Fibroblast of villous mesenchyme (primary cell): Measurements from ENCODE around the gene PTPN22. TPM values are rescaled to one million over a fixed set of nuclear protein-coding genes. Genes with fewer than 3 reads are reported as not detected.

Source experiments
- DNase-seq: peaks from one replicate; pipeline ENCODE4 v3.0.0-alpha.2; 2010; ENCODE audit warnings: low read depth
- H3K4me3 ChIP-seq: 2 replicates; pipeline ENCODE4 v1.5.1; 2011; ENCODE audit warnings: low read depth, mild to moderate bottlenecking, low read length
- total RNA-seq: library from RNA; depleted of rRNA; stranded (reverse); fragments of >200 nt; gene quantifications from 2 replicates; pipeline ENCODE4 v1.2.3, GENCODE V29; 2012
- TF ChIP-seq, protein P1 (sequence below): IDR thresholded peaks from 2 replicates; pipeline ENCODE4 v1.5.1; 2012; ENCODE audit warnings: low read depth, mild to moderate bottlenecking, low read length; ENCODE audit not compliant: insufficient read depth

PTPN22 gene
- total RNA-seq, 1 donor = 0.86 TPM

DNA sequence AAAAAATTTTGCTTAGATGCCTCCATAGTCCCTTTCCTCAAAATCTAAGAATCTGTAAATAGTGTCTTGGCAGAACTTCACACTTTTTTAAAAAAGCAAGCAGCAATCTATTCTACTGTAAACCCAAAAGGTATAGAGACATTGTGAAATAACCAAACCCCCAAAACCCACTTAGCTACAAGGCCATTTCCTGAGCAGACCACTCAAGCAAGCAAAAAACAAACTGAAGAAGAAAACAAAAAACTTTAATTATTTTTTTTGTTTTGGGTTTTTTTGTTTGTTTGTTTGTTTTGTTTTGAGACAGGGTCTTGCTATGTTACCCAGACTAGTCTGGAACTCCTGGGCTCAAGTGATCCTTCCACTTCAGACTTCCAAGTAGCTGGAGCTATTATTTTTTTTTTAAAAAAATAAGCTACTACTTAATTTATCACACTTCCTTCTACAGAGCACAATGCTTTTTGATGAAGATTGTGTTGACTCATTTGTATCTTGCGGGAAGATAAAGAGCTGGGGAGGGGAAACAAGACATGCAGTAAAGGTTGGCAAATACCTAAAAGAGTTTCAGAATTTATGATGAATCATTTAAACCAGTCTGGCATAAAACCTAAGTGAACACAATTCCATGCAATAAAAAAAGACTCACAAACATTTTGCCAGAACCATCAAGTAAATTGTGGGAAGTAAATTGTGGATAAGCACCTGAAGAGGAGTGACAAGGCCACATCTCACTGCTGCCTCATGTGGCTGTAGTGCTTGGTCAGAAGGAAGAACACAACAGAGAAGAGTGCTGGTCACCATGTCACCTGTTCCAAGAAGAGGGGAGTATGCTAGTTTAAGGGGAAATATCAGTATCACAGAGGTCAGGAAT, 2.7 kb upstream of the PTPN22 start:
- no peak overlapping the region for H3K4me3 ChIP-seq
- TF ChIP-seq, protein P1, sequence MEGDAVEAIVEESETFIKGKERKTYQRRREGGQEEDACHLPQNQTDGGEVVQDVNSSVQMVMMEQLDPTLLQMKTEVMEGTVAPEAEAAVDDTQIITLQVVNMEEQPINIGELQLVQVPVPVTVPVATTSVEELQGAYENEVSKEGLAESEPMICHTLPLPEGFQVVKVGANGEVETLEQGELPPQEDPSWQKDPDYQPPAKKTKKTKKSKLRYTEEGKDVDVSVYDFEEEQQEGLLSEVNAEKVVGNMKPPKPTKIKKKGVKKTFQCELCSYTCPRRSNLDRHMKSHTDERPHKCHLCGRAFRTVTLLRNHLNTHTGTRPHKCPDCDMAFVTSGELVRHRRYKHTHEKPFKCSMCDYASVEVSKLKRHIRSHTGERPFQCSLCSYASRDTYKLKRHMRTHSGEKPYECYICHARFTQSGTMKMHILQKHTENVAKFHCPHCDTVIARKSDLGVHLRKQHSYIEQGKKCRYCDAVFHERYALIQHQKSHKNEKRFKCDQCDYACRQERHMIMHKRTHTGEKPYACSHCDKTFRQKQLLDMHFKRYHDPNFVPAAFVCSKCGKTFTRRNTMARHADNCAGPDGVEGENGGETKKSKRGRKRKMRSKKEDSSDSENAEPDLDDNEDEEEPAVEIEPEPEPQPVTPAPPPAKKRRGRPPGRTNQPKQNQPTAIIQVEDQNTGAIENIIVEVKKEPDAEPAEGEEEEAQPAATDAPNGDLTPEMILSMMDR = no peak
- DNase-seq = no peak

DNA sequence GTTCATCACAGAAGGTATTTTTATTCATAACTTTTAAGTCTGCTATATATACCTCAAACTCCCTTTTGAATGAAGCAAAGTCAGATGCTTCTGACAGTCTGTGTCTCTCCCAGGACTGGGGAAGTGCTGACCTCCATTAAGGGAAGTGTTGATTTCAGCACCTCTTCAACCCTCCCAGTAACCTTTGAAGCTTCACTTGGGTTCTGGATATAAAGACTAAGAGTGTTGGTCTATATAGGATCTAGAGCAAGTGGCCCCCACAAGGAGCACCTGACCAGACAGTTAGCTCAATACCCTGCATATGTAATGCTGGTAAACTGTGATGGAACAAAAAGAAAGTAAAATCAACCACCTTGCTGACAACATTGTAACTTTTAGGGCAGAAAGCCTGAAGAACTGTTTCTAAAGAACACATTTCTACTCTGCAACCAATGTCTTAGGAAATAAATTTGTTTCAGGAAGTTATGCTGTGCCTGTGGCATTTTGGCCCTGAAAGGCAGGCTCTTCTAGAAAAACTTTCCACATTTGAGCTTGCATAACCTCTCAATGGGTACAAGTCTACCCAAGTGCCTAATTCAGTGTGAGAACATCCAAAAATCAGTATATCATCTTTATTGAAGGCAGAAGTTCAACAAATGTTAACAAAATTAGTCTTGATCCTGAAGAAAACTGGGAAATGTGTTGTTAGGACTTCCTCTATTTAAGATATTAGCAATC, 865 bp upstream of the PTPN22 start:
- no peak for DNase-seq
- H3K4me3 ChIP-seq = no peak overlapping the region
- TF ChIP-seq, protein P1 = no peak

DNA sequence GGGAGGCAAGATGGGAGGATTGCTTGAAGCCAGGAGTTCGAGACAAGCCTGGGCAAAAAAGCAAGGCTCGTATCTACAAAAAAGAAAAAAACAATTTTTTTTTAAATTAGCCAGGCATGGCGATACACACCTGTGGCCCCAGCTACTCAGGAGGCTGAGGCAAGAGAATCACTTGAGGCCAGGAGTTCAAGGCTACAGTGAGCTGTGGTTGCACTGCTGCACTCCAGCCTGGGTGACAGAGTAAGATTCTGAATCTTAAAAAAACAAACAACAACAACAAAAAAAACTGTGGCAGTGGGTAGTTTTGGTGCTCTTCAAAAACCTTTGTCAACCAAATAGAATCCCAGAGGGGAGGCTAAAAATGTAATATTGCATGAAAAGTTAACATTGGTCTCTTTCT, 734 bp downstream of the PTPN22 start:
- H3K4me3 ChIP-seq = no peak overlapping the region
- TF ChIP-seq, protein P1 = no peak
- no peak for DNase-seq

DNA sequence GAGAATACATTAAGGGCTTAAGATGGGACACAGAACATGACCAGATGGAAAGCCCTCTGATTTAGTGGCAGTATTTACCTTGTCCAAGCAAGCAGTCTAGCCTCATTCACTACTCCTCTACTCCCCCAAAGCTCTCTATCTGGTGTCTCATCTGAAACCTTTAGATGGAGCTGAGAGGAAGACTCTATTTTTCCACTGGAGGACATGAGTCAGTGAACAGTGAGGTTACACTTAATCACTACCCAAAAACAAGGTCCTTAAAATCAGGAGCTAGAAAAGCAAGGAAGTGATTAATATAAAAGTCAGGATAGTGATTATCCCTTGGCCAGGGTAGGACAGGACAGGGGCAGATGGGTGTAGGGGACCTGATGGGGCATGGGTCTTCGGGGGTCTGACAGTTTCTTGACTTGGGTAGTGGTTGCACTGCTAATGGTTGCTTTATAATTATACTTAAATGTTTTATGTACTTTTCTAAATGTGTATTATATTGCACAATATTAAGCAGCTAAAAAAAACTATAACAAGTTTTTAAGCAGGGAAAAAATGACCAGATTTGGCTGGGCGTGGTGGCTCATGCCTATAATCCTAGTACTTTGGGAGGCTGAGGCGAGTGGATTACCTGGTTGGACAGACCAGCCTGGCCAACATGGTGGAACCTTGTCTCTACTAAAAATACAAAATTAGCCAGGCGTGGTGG, 3.0 kb downstream of the PTPN22 start:
- TF ChIP-seq, protein P1 = no peak
- H3K4me3 ChIP-seq = no peak overlapping the region
- no peak for DNase-seq

DNA sequence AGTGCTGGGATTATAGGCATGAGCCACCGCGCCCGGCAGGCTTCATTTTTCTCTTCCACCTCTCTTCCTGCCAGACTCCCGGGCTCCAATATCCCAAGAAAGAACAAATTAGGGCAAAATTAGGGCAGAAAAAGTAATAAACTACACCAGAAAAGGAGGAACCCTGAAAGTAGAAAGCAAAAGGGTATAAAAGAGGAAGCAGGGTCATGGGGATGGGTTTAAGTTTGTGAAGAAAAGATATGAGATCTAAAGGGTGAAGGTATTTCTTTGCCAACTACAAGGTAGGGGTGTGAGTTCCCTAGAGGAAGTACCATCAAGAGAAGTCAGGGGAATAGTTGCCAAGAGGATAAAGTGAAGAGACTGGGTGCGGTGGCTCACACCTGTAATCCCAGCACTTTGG, 9.9 kb downstream of the PTPN22 start:
- TF ChIP-seq, protein P1 = no peak
- no peak overlapping the region for H3K4me3 ChIP-seq
- DNase-seq = no peak

DNA sequence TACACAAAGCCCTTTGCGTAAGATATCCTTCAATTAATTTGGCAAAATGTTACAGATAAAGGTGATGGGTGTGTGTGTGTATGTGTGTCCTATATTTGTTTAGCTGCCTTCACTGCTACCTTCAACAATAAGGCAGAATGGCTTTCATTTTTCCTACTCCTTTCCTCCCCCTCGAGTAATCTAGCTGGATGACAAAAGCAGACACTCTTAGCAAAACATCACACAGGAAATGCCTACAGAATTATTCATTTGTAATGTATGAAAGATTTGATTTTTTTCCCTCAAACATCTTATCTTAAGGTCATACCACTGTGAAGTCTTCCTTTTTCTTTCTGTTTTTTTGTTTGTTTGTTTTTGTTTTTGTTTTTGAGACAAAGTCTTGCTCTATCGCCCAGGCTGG, 10.6 kb downstream of the PTPN22 start:
- peak overlapping the region; percentile 29 for H3K4me3 ChIP-seq
- DNase-seq = peak; percentile 68
- TF ChIP-seq, protein P1 = no peak
